K562 treated with DMSO at 1 percent for 24 hours (cell line): ENCODE measurements around the gene HYAL2. TPM values are rescaled to one million over a fixed set of nuclear protein-coding genes. Genes with fewer than 3 reads are reported as not detected.

Source experiments
- total RNA-seq: library from RNA; unstranded; fragments of 300-600 nt; gene quantifications from 2 replicates; pipeline ENCODE4 v1.2.3, GENCODE V29; 2022; ENCODE audit warnings: low read depth; ENCODE audit not compliant: insufficient read depth

Gene HYAL2, protein sequence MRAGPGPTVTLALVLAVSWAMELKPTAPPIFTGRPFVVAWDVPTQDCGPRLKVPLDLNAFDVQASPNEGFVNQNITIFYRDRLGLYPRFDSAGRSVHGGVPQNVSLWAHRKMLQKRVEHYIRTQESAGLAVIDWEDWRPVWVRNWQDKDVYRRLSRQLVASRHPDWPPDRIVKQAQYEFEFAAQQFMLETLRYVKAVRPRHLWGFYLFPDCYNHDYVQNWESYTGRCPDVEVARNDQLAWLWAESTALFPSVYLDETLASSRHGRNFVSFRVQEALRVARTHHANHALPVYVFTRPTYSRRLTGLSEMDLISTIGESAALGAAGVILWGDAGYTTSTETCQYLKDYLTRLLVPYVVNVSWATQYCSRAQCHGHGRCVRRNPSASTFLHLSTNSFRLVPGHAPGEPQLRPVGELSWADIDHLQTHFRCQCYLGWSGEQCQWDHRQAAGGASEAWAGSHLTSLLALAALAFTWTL
- total RNA-seq, result 21.1 and 27.9 TPM in 2 replicates

DNA sequence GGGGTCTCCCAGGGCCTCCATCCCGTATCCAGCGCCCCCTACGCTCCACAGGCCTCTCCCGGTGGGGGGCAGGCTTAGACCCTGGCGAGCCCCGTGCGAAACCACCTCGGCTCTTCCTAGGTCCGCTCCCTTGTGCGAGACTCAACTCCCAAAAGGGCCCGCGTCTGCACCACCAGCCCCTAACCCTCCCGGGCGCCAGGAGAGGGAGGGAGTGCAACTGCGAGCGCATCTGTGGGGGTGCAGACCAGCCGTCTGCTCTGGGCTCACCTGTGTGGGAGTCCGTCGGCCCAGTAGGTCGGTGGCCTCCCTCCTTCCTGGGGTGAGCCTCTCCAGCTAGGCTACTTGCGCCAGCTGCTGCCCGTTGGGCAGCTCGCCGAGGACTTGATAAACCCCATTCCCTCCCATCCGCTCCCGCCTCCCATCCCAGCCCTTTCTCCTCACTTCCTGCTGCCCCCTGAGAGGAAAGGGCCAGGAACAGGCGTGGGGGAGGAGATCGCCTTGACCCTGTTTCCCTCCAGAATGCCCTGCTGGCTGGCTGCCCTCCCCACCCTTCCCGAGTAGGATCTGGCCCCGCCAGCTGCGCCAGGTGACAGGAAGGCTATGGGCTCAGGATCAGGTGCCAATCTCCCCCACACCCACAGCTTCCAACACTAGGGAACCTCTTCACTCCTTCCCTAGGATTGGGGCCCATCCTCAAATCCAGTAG, at the start of gene HYAL2:
Gene HYAL2 (minus strand): TSS at position 360 of the 706 bp plus-strand sequence. CDS start 2,256 bp downstream, outside the sequence.

DNA sequence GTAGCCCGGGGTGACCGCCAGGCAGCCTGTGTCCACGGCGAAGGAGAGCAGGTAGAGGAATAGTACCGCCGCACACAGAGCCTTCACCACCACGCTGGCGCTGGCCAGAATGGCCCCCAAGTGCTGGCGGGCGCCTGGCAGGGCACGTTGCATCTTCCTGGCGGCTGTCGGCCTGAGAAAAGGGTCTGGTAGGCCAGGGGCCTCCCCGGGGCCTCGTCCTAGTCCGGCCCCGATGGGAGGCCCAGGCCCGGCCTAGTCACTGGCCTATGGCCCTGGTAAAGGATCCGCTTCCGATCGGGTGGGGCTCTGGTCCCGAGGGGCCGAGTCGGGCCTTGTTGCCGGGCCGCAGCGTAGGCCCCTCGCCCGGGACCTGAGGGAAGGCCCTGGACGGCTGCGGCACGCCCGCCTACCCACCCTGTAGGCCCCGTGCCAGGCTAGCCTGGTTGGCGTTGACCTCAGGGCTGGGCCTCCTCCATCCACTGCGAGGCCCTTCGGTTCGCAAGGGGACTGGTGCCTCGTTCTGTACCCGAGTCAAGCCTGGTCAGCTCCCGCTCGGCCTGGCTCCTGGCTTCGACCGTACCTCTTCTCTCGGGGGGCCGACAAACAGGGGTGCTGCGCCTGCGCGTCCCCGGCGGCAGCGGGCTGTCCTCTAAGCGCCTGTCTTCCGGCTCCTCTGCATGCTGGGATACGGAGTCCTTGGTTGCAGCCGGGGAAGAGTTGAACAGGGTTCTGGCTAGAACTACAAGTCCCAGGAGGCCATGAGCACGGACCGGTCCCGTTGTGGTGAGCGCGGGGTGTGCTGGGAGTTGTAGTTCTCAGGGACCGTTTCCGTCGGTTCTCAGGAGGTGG, 36.6 kb upstream of the HYAL2 start, which contains the start of gene TMEM115:
Gene TMEM115 (minus strand): TSS at position 611 of the 849 bp plus-strand sequence. CDS start 458 bp downstream, at position 153.

DNA sequence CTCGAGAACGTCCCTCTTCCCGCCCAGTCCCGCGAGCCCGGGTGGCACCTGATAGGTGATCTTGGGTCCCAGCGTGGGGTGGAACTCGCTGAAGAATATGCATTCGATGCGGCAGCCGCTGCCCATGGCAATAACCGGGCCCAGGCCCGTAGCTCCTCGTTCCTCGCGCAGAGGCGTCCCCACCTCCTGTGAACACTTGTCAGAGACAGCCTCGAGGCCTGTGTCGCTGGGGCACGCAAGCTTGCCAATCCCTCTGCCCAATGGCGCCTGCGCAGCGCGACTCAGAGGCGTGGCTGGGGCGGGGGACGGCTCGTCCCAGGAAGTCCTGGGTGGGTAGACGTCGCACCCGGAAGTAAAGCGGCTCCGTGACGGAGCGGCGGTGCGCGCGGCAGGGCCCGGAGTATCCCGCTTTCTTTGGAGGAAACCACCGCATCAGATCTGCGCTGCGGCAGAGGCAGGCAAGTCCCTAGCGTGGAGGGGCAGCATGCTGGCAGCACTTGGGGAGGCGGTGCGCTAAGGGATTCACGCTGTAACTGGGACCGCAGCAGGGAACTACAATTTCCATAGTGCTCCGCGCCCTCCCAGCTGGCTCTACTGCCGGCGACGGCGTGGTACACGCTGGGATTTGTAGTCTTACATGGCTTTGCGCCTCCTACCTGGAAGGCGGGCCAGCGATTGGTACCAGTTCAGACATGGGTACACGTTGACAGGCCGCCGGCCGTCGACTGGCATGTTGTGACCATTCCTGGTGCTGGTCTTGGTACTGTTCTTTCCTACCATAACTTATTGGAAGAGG, 28.2 kb upstream of the HYAL2 start, which contains the start of the genes CYB561D2 and NPRL2:
Gene CYB561D2 (plus strand): TSS at position 336 of the 796 bp plus-strand sequence. CDS start 572 bp downstream, outside the sequence.
Gene NPRL2 (minus strand): TSS at position 249 of the 796 bp plus-strand sequence. CDS start 123 bp downstream, at position 126.

DNA sequence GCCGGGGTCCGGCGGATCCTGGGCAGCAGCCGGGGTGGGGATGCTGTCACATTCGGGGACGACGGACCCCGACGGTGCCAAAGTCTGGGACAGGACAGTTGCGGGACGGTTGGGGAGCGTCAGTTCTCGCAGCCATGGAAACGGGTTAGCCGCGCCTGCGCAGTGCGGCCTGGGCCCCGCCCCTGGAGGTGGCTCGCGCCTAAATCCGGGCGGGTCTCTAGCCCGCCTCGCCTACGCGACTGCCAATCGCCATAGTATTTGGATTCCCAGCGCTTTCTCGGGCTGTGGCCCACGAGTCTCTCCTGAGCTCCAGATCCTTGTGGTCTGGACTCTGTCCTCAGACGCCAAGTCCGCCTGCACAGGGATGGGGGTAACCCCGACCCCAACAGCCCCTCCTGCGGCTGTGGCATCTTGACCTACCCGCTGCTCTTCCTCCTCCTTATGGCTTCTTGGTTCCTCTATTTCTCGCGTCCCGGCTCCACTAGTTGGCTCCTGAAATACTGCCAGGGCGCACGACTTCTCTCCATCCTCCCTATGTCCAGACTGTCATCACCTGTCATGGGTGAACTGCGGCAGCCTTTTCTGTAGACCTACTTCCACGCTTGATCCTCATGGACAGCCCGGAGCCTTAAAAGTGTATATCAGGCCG, 23.2 kb upstream of the HYAL2 start, which contains the start of gene ZMYND10:
Gene ZMYND10 (minus strand): TSS at position 147 of the 649 bp plus-strand sequence. CDS start 153 bp downstream, outside the sequence.

DNA sequence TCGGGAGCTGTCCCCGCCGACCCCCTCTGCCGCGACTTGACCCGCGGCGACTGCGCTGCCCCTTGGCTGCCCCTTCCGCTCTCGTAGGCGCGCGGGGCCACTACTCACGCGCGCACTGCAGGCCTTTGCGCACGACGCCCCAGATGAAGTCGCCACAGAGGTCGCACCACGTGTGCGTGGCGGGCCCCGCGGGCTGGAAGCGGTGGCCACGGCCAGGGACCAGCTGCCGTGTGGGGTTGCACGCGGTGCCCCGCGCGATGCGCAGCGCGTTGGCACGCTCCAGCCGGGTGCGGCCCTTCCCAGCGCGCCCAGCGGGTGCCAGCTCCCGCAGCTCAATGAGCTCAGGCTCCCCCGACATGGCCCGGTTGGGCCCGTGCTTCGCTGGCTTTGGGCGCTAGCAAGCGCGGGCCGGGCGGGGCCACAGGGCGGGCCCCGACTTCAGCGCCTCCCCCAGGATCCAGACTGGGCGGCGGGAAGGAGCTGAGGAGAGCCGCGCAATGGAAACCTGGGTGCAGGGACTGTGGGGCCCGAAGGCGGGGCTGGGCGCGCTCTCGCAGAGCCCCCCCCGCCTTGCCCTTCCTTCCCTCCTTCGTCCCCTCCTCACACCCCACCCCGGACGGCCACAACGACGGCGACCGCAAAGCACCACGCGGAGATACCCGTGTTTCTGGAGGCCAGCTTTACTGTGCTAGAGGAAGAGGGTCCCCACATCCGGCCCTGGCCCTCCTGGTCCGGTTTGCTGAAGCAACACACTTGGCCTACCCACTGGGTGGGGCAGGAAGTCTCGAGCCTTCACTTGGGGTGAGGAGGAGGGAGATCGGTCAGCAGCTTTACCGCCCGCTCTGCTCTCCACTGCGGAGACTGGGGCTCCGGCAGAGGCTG, 18.1 kb upstream of the HYAL2 start, which contains the start of gene RASSF1:
Gene RASSF1 (minus strand): TSS at position 389 of the 882 bp plus-strand sequence. CDS start 31 bp downstream, at position 358.

DNA sequence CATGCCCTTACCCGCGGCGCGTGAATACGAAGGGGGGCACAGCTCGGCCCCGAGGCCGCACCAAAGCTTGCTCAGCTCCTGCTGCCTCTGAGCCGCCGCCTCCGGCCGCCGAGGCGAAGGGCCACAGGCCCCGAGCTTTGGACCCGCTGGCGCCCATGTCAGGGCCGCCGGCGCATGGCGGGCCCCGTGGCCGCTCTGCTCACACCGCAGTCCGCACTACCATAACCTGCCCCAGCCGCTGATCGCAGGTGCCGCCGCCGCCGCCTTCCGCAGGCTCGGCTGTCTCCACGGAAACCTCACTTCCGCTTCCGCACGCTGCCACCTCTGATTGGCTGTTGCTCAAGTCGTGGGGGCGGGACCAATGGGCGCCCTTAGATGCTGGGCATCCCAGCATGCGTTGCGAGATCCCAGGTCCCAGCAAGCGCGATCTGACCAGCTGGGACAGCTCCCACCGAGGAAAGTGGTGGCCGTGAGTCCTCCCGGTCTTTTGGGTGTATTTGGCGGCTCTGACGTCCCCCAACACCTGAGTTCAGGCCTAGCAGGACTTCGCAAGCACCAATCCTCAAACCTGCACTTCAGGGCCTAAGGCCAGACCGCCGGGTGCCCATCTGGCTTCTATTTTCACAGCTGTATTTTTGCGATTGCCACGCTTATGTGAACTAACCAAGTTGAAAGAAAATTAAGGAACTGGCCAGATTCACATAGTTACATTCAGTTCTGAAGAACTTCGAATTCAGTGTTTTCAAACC, 5.6 kb upstream of the HYAL2 start, which contains the start of gene TUSC2:
Gene TUSC2 (minus strand): TSS at position 281 of the 749 bp plus-strand sequence. CDS start 124 bp downstream, at position 157.

DNA sequence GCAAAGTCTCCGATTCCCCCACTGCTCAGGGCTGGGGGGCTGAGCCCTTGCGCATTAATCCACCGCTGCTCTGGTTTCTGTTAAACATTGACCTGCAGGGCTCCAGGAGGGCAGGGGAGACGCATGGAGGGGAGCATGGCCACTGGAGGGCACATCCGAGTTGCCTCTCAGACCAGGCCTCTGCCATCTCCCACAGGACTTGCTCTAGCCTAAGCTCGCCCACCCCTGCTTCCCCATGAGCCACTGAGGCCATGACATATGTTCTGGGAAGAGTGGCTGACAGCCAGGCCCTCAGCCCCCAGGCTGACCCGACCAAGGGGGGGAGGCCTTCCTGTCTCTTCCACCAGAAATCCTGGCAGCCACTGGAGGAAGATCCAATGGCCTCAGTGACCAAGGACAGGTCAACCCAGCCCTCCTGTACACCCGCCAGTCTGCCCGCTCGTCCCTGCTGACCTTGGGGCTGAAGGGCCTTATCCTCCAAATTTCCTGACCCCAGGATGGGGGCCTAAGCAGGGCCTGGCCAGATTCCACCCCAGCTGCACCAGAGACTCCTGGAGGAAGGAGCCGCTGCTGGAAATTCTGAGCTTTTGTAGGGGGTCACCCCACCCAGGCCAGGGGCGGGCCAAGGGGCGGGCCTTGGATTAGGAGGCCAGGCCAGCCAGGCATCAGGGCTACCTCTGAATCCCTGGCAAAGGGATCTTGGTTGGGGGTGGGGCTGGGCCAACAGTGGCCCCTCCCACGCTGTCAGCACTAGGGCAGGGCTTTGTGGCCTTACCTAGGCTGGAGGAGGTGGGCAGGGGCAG, 19.3 kb downstream of the HYAL2 start, which contains the start of gene HYAL1:
Gene HYAL1 (minus strand): TSS at position 562 of the 803 bp plus-strand sequence. CDS start 618 bp downstream, outside the sequence.

DNA sequence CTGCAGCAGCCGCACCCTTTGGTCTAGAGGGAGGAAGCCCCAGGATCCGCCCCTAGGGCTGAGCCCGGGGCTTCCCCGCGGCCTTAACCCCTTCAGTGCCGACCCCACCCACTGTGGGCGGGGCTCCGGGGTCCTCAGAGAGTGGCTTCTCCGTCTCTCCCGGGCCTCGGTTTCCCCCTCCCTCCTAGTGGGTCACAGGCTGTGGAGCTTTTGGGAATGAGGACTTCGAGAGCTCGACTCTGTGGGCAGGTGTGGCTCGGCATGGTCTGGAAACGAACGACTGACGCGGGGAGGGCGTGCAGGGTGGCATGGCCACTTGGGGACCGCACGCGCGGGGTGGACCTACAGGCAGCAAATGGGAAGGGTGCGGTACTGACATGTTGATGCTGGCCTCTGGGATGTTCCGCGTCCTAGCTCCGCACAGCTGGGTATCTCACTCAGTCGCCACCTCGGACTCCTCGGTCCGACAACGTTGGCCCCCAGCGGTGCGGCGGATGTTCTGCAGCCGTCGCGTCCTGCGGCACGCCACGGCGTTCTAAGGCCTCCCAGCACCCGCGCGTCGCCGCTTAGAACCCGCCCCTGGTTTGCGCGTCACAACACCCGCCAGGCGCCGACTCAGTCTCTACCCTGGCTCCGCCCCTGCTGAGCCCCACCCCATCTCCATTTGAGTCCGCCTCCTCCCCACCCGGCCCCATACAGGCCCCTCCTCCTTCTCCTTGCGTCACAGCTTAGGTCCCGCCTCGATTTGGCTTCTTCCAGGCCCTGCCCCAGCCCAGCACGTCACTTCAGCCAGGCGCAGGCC, 23.5 kb downstream of the HYAL2 start, which contains the start of the genes HYAL3 and NAA80:
Gene HYAL3 (minus strand): TSS at position 570 of the 802 bp plus-strand sequence. CDS start 3,803 bp downstream, outside the sequence.
Gene NAA80 (minus strand): TSS at position 570 of the 802 bp plus-strand sequence. CDS start 1,942 bp downstream, outside the sequence.

DNA sequence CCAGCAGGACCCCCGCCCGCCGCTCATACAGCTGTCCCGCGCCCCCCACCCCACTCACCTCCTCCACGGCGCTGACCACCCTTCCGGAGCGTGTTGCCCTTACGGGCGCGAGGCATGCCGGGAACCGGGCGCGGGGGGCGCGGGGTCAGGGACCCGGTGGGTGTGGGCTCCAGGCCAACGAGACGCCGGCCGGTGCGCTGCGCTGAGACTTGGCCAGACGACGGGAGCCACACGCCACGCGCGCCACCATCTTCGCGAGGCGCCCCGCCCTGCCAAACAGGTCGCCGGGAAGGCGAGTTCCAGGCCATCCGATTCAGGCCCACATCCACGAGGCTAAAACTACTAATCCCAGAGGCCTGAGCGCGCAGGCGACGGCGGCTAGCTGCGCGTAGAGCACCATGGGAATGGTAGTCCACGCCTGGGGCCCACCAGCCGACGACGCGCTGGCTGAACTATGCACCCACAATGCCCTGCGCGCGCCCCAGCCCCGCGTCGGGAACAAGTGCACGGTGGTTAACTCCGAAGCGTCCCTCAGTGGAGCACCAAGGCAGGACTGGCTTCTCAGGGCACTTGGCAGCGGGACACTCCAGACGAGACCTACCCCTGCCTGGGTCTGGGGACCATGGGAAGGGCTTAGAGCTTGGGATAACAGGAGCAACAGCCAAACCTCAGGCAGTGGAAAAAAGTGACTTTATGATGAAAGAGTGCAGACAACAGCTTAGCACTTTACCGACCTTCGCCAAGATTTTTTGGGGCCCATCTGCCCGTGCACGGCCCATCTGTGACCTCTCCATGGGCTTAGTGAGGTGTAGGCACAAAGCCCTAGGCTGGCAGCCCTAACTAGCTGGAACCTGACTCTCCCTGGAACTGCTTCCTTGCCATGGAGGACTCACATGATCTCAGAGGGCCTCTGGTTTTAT, 30.1 kb downstream of the HYAL2 start, which contains the start of gene IFRD2:
Gene IFRD2 (minus strand): TSS at position 271 of the 920 bp plus-strand sequence. CDS start 155 bp downstream, at position 116.

DNA sequence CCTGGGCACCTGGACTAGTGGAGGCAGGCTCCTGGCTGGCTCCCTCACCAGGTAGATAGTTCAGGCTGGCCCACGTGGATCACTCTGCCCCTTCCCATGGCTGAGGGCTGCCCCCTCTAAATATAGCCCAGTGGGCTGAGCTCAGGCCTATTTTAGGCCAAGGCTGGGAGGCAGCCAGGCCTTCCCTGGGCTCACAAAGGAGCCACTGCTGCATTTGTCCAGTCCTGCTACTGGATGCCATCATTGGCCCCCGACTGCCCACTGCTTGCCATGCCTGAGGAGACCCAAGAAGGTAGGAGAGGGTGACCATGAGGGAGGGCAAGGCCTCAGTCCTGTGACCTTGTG, 43.7 kb downstream of the HYAL2 start, which contains the start of gene LSMEM2:
Gene LSMEM2 (plus strand): TSS at position 208 of the 345 bp plus-strand sequence. CDS start 27 bp downstream, at position 235.

DNA sequence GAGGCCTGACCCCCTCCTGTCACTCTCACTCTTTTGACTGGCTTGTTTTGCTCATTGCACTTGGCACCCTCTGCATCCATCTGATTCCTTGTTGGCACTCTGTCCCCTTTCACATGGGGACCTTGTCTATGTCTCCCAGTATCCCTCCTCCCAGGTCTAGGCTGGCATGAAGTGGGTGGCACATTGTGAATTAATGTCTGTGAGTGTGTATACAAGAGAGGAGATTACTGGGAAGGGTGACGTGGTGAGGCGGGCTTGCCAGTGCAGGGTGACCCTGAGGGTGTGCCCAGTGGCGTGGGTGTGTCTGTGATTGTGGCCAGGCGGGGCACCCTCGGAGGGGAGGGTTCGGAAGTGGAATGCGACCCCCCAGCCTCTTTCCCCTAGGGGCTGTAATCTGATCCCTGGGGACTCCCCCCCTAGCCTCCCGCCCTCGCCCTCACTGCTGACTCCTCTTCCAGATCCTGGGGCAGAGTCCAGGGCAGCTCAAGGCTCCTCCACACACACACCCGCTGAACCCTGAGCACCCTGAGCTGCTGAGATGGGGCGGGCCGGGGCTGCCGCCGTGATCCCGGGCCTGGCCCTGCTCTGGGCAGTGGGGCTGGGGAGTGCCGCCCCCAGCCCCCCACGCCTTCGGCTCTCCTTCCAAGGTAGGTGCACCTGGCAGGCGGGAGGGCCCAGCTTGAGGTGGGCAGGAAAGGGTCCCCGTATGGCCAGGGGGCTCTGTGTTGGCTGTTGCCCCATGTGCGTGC, 53.7 kb downstream of the HYAL2 start, which contains the start of gene SEMA3B:
Gene SEMA3B (plus strand): TSS at position 445 of the 749 bp plus-strand sequence. CDS start 94 bp downstream, at position 539.

